Measurements from ENCODE around the gene CAMK1D. TPM values are rescaled to one million over a fixed set of nuclear protein-coding genes. Genes with fewer than 3 reads are reported as not detected.
A peak's percentile ranks its signal among the peaks of the same experiment; 100 is the strongest.

CAMK1D gene
- total RNA-seq, 2 experiments from 2014 or later, result 28.8 to 35.3 TPM

DNA sequence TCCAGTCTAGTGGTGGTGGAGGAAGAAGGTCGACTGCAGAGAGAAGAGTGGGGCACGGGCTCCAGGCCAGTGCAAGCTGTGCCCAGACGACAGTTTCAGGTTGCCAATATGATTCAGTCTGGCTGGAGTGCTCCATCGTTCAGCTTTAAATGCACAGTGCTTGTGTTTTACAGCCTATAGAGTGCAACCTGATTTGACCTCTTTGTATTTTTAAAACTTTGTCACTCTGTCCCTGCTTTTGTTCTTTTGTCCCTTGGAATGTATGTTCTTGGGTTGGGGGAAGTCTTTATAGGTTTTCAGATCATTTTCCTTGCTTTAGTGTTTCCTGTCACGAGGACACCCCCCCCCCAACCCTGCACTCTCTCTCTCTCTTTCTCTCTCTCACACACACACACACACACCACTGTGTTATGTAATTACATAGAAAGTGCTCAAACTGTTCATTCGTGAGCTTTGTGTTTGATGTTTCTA lies 198.0 kb downstream of the CAMK1D start:
- TF ChIP-seq, protein P1, sequence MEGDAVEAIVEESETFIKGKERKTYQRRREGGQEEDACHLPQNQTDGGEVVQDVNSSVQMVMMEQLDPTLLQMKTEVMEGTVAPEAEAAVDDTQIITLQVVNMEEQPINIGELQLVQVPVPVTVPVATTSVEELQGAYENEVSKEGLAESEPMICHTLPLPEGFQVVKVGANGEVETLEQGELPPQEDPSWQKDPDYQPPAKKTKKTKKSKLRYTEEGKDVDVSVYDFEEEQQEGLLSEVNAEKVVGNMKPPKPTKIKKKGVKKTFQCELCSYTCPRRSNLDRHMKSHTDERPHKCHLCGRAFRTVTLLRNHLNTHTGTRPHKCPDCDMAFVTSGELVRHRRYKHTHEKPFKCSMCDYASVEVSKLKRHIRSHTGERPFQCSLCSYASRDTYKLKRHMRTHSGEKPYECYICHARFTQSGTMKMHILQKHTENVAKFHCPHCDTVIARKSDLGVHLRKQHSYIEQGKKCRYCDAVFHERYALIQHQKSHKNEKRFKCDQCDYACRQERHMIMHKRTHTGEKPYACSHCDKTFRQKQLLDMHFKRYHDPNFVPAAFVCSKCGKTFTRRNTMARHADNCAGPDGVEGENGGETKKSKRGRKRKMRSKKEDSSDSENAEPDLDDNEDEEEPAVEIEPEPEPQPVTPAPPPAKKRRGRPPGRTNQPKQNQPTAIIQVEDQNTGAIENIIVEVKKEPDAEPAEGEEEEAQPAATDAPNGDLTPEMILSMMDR (IDR thresholded peaks at IDR 0.05), result no peak
- intact Hi-C loops (cut with DNase I, micrococcal nuclease), result loop anchor here in 1 of 2 experiments (5.0 kb wide), 1 partner anchor 40 kb away; no protein-coding TSS in a partner anchor
- H3K27ac ChIP-seq (ENCODE audit: low read depth in 1 of 2, low read length in 2 of 2), result peak overlapping the region; percentile 31 to 41
- H3K27me3 Mint-ChIP-seq, result no peaks in the 10 kb centered on the region
- no peaks in the 10 kb centered on the region for H3K27me3 ChIP-seq (ENCODE audit: control insufficient read depth in 1 of 2, insufficient read depth in 2 of 2, low read length in 2 of 2)
- H3K27ac Mint-ChIP-seq, result peak overlapping the region; percentile 75
- ATAC-seq (ENCODE audit: poor library complexity) (peak; percentile 59), DNase-seq (peak in 4 of 14 experiments; percentile 16 to 49 (median 40))
- H3K4me3 ChIP-seq (ENCODE audit: low read length), result no peak overlapping the region
- H3K4me1 ChIP-seq (ENCODE audit: insufficient read depth, low read length), result peaks cover 22% of the 10 kb centered on the region
- CTCF ChIA-PET, result interaction anchor here (0.7 kb wide), 1 partner anchor 107 kb away, joined by 4 read pairs; no protein-coding TSS in a partner anchor
- POLR2A ChIA-PET, result interaction anchor here (0.6 to 1.6 kb wide), 7 partner anchors 26 to 216 kb away, joined by 3 to 8 read pairs (median 4); no protein-coding TSS in a partner anchor
- H3K9me3 Mint-ChIP-seq, result no peaks in the 10 kb centered on the region
- peaks cover 44% of the 10 kb centered on the region for H3K4me1 Mint-ChIP-seq (ENCODE audit: low read depth)
- H3K9me3 ChIP-seq (ENCODE audit: control insufficient read depth in 1 of 2, insufficient read depth in 1 of 2, low read length in 2 of 2), result no peaks in the 10 kb centered on the region
- H3K36me3 ChIP-seq (ENCODE audit: insufficient read depth, low read length), result no peaks in the 10 kb centered on the region
- peak overlapping the region; percentile 44 for H3K4me3 Mint-ChIP-seq
- H3K36me3 Mint-ChIP-seq (ENCODE audit: low read depth), result peaks cover 6% of the 10 kb centered on the region

GRCh38 chr10:12549297-12549696 lies 199.9 kb downstream of the CAMK1D start:
- H3K4me1 Mint-ChIP-seq (ENCODE audit: low read depth), result peaks cover 44% of the 10 kb centered on the region
- peaks cover 5% of the 10 kb centered on the region for H3K36me3 ChIP-seq (ENCODE audit: insufficient read depth, low read length)
- H3K36me3 Mint-ChIP-seq (ENCODE audit: low read depth), result peaks cover 10% of the 10 kb centered on the region
- no peak for DNase-seq
- CTCF ChIA-PET, result no interaction called here
- TF ChIP-seq, protein P1 (IDR thresholded peaks at IDR 0.05), result no peak
- H3K27me3 Mint-ChIP-seq, result no peaks in the 10 kb centered on the region
- ATAC-seq (ENCODE audit: poor library complexity), result no peak
- no peaks in the 10 kb centered on the region for H3K9me3 Mint-ChIP-seq
- H3K4me1 ChIP-seq (ENCODE audit: insufficient read depth, low read length), result peaks cover 22% of the 10 kb centered on the region
- no peaks in the 10 kb centered on the region for H3K27me3 ChIP-seq (ENCODE audit: control insufficient read depth in 1 of 2, insufficient read depth in 2 of 2, low read length in 2 of 2)
- no peak overlapping the region for H3K27ac ChIP-seq (ENCODE audit: low read depth in 1 of 2, low read length in 2 of 2)
- H3K4me3 ChIP-seq (ENCODE audit: low read length), result no peak overlapping the region
- intact Hi-C loops (cut with DNase I, micrococcal nuclease), result loop anchor here in 1 of 2 experiments (5.0 kb wide), 1 partner anchor 38 kb away; no protein-coding TSS in a partner anchor
- POLR2A ChIA-PET, result no interaction called here
- no peaks in the 10 kb centered on the region for H3K9me3 ChIP-seq (ENCODE audit: control insufficient read depth in 1 of 2, insufficient read depth in 1 of 2, low read length in 2 of 2)
- no peak overlapping the region for H3K27ac Mint-ChIP-seq
- no peak overlapping the region for H3K4me3 Mint-ChIP-seq

GRCh38 chr10:12550994-12551393 lies 201.6 kb downstream of the CAMK1D start:
- no peak for ATAC-seq (ENCODE audit: poor library complexity)
- Mint-ChIP-seq H3K4me1 (ENCODE audit: low read depth) (peaks cover 34% of the 10 kb centered on the region), H3K9me3 (no peaks in the 10 kb centered on the region), H3K27me3 (no peaks in the 10 kb centered on the region), H3K4me3 (no peak overlapping the region), H3K36me3 (ENCODE audit: low read depth) (peaks cover 27% of the 10 kb centered on the region), H3K27ac (no peak overlapping the region)
- Histone ChIP-seq H3K4me3 (ENCODE audit: low read length) (no peak overlapping the region), H3K27me3 (ENCODE audit: control insufficient read depth in 1 of 2, insufficient read depth in 2 of 2, low read length in 2 of 2) (no peaks in the 10 kb centered on the region), H3K27ac (ENCODE audit: low read depth in 1 of 2, low read length in 2 of 2) (no peak overlapping the region), H3K9me3 (ENCODE audit: control insufficient read depth in 1 of 2, insufficient read depth in 1 of 2, low read length in 2 of 2) (no peaks in the 10 kb centered on the region), H3K36me3 (ENCODE audit: insufficient read depth, low read length) (peaks cover 14% of the 10 kb centered on the region), H3K4me1 (ENCODE audit: insufficient read depth, low read length) (peaks cover 22% of the 10 kb centered on the region)
- POLR2A ChIA-PET, result interaction anchor here (1.2 kb wide), 1 partner anchor 202 kb away, joined by 3 read pairs; the partner anchor contains the start of gene CAMK1D
- TF ChIP-seq, protein P1 (IDR thresholded peaks at IDR 0.05), result no peak
- no peak for DNase-seq
- intact Hi-C loops (cut with DNase I, micrococcal nuclease), result no loop called here
- CTCF ChIA-PET, result no interaction called here

Data from CD4-positive, alpha-beta T cell (primary cell).